ENCODE results near the gene CHRM2. TPM values are rescaled to one million over a fixed set of nuclear protein-coding genes. Genes with fewer than 3 reads are reported as not detected.

The CHRM2 gene
- total RNA-seq, 4 donors from 2014 or later = 9.1 to 20.0 (median 16.3) TPM

- Histone ChIP-seq H3K4me3 (no peak overlapping the region), H3K27me3 (no peaks in the 10 kb centered on the region), H3K27ac (replicated peaks in 1 of 4) (no peak overlapping the region), H3K36me3 (no peaks in the 10 kb centered on the region), H3K9me3 (no peaks in the 10 kb centered on the region), H3K4me1 (peaks cover 8 to 18% (median 13%) of the 10 kb centered on the region in 4 donors)
- intact Hi-C loops (cut with DNase I) = no loop called here
- TF ChIP-seq EP300 (IDR thresholded peaks at IDR 0.05) (no peak), POLR2AphosphoS5 (IDR thresholded peaks at IDR 0.05) (no peak), CTCF (IDR thresholded peaks at IDR 0.05) (no peak), POLR2A (IDR thresholded peaks at IDR 0.05; ENCODE audit: low read depth) (no peak)
- DNase-seq (ENCODE audit: extremely low spot score) = no peak
- WGBS = 63% methylated on average over 1 of the region's 1 CpG
These were observed 98.4 kb downstream of the CHRM2 start for GRCh38 chr7:136966825-136967224.

GRCh38 chr7:136969761-136970160 lies 101.3 kb downstream of the CHRM2 start:
- H3K27me3 ChIP-seq = no peaks in the 10 kb centered on the region
- 53% methylated on average over 2 of the region's 2 CpGs for WGBS
- no peaks in the 10 kb centered on the region for H3K36me3 ChIP-seq
- H3K4me3 ChIP-seq = no peak overlapping the region
- no peaks in the 10 kb centered on the region for H3K9me3 ChIP-seq
- intact Hi-C loops (cut with DNase I) = no loop called here
- peaks cover under 1 to 8% (median 2%) of the 10 kb centered on the region in 4 donors for H3K4me1 ChIP-seq
- no peak for DNase-seq (ENCODE audit: extremely low spot score)
- no peak overlapping the region for H3K27ac ChIP-seq (replicated peaks in 1 of 4)
- TF ChIP-seq POLR2A (IDR thresholded peaks at IDR 0.05; ENCODE audit: low read depth) = no peak
- TF ChIP-seq POLR2AphosphoS5 (IDR thresholded peaks at IDR 0.05) = no peak
- TF ChIP-seq CTCF (IDR thresholded peaks at IDR 0.05) = no peak
- TF ChIP-seq EP300 (IDR thresholded peaks at IDR 0.05) = no peak

GRCh38 chr7:136971776-136972175 lies 103.3 kb downstream of the CHRM2 start:
- peaks cover 0 to 6% (median 0%) of the 10 kb centered on the region in 4 donors for H3K4me1 ChIP-seq
- no peak overlapping the region for H3K4me3 ChIP-seq
- TF ChIP-seq EP300 (IDR thresholded peaks at IDR 0.05) = no peak
- no peak for TF ChIP-seq CTCF (IDR thresholded peaks at IDR 0.05)
- no peak for TF ChIP-seq POLR2AphosphoS5 (IDR thresholded peaks at IDR 0.05)
- no peak for TF ChIP-seq POLR2A (IDR thresholded peaks at IDR 0.05; ENCODE audit: low read depth)
- no peaks in the 10 kb centered on the region for H3K9me3 ChIP-seq
- 66% methylated on average over 2 of the region's 2 CpGs for WGBS
- DNase-seq (ENCODE audit: extremely low spot score) = no peak
- H3K27ac ChIP-seq (replicated peaks in 1 of 4) = no peak overlapping the region
- no peaks in the 10 kb centered on the region for H3K36me3 ChIP-seq
- H3K27me3 ChIP-seq = no peaks in the 10 kb centered on the region
- intact Hi-C loops (cut with DNase I) = no loop called here

- H3K9me3 ChIP-seq = no peaks in the 10 kb centered on the region
- H3K4me1 ChIP-seq = no peaks in the 10 kb centered on the region
- H3K27ac ChIP-seq (replicated peaks in 1 of 4) = no peak overlapping the region
- H3K4me3 ChIP-seq = no peak overlapping the region
- H3K27me3 ChIP-seq = no peaks in the 10 kb centered on the region
- intact Hi-C loops (cut with DNase I) = no loop called here
- TF ChIP-seq EP300 (IDR thresholded peaks at IDR 0.05) = no peak
- H3K36me3 ChIP-seq = no peaks in the 10 kb centered on the region
- WGBS = 59% methylated on average over 2 of the region's 2 CpGs
- DNase-seq (ENCODE audit: extremely low spot score) = no peak
These were observed 108.2 kb downstream of the CHRM2 start for GRCh38 chr7:136976504-136977251.

GRCh38 chr7:136993377-136993776 lies 124.9 kb downstream of the CHRM2 start:
- TF ChIP-seq POLR2AphosphoS5 (IDR thresholded peaks at IDR 0.05) (no peak), EP300 (IDR thresholded peaks at IDR 0.05) (no peak), CTCF (IDR thresholded peaks at IDR 0.05) (no peak), POLR2A (IDR thresholded peaks at IDR 0.05; ENCODE audit: low read depth) (no peak)
- intact Hi-C loops (cut with DNase I) = no loop called here
- no peak overlapping the region for H3K4me3 ChIP-seq
- no peak overlapping the region for H3K27ac ChIP-seq (replicated peaks in 1 of 4)
- H3K36me3 ChIP-seq = no peaks in the 10 kb centered on the region
- H3K9me3 ChIP-seq = peaks cover 0 to 5% (median 0%) of the 10 kb centered on the region in 4 donors
- 44% methylated on average over 3 of the region's 3 CpGs for WGBS
- H3K4me1 ChIP-seq = peaks cover 11 to 19% (median 13%) of the 10 kb centered on the region in 4 donors
- H3K27me3 ChIP-seq = no peaks in the 10 kb centered on the region
- no peak for DNase-seq (ENCODE audit: extremely low spot score)
